Kidney (tissue), 14 donors: ENCODE data around the gene LIPH. TPM values are rescaled to one million over a fixed set of nuclear protein-coding genes. Genes with fewer than 3 reads are reported as not detected.

Experiments used
- DNase-seq, 5 donors: peaks; one replicate each; pipeline ENCODE4 v3.0.0-alpha.2; 2013 to 2020
- FAIRE-seq: peaks from 2 replicates; lab custom pipeline; 2012; peaks lifted over from hg19 to GRCh38; lab: Jason Lieb, UNC
- H3K27ac ChIP-seq, 2 donors: one replicate each; pipeline ENCODE4 v1.7.0; 2013; ENCODE audit warnings: low read depth in 2 of 2, low read length in 2 of 2, inconsistent platforms in 1 of 2
- H3K27me3 ChIP-seq: one replicate; pipeline ENCODE4 v1.7.1; 2013; ENCODE audit warnings: low read length, inconsistent platforms; ENCODE audit not compliant: control insufficient read depth, insufficient read depth
- H3K36me3 ChIP-seq, 3 donors: one replicate each; pipeline versions ENCODE4 v1.7.0 to v1.7.1; 2013; ENCODE audit warnings: low read length in 3 of 3, control low read depth in 1 of 3, inconsistent platforms in 1 of 3; ENCODE audit not compliant: insufficient read depth in 3 of 3, control insufficient read depth in 2 of 3
- H3K4me1 ChIP-seq, 3 donors: one replicate each; pipeline versions ENCODE4 v1.7.0 to v1.7.1; 2013; ENCODE audit warnings: low read length in 3 of 3, inconsistent platforms in 1 of 3, low read depth in 1 of 3; ENCODE audit not compliant: control insufficient read depth in 2 of 3, insufficient read depth in 2 of 3
- H3K4me3 ChIP-seq, 3 donors: one replicate each; pipeline versions ENCODE4 v1.7.0 to v1.8.1; 2013; ENCODE audit warnings: low read length in 3 of 3, control low read depth in 1 of 3, inconsistent platforms in 1 of 3
- H3K9ac ChIP-seq, 3 donors: one replicate each; pipeline versions ENCODE4 v1.7.0 to v1.7.1; 2013; ENCODE audit warnings: low read length in 3 of 3, control low read depth in 1 of 3, inconsistent platforms in 1 of 3
- H3K9me3 ChIP-seq, 3 donors: one replicate each; pipeline versions ENCODE4 v1.7.0 to v1.7.1; 2013; ENCODE audit warnings: low read length in 3 of 3, control low read depth in 1 of 3, inconsistent platforms in 1 of 3; ENCODE audit not compliant: control insufficient read depth in 2 of 3, insufficient read depth in 1 of 3
- CTCF ChIP-seq: IDR thresholded peaks from 3 replicates; pipeline ENCODE4 v1.5.1; 2012; ENCODE audit warnings: mild to moderate bottlenecking, moderate library complexity, borderline replicate concordance; ENCODE audit not compliant: insufficient read depth; ENCODE audit errors: extremely low read depth
- intact Hi-C: fragments of 100-400 bp; cut with DNase I; formaldehyde crosslinking; loops from one replicate; pipeline ENCODE4 v1.11.1; 2022
- polyA plus RNA-seq: library from polyadenylated mRNA; stranded (reverse); fragments of 350-450 nt; fragmentation: Illumina TruSeq; extraction: RNeasy Lipid Tissue Mini Kit (QIAGEN cat#74804); gene quantifications from one replicate; pipeline ENCODE4 v1.2.3, GENCODE V29; 2014; ENCODE audit warnings: low read depth, low replicate concordance; ENCODE audit not compliant: insufficient read depth
- total RNA-seq: library from RNA; stranded (reverse); fragmentation: NEBNext Ultra II Directional; extraction: Animal tissue kit (Norgen Biotek cat#: 25700); gene quantifications from one replicate; pipeline ENCODE4 v1.2.1, GENCODE V29; 2021
- donor health status: control.
- donor health status: control.
- donor health status: control.
- donor health status: control.
- donor health status: control.
- donor health status: DM: yes; HTN: yes; CAD: no.
- donor health status: Normal renal cell carcinoma (clear cell type).

The LIPH gene
- total and polyA plus RNA-seq, 2 donors from 2014 or later, result 3.2 to 14.7 TPM

GRCh38 chr3:185465471-185465870 is 86.9 kb downstream of the LIPH start:
- Histone ChIP-seq H3K27me3 (no peaks in the 10 kb centered on the region), H3K36me3 (peaks cover 3 to 55% (median 29%) of the 10 kb centered on the region in 3 donors), H3K9ac (no peak overlapping the region), H3K27ac (no peak overlapping the region), H3K4me1 (no peaks in the 10 kb centered on the region), H3K4me3 (no peak overlapping the region), H3K9me3 (no peaks in the 10 kb centered on the region)
- DNase-seq, result no peak
- intact Hi-C loops, result no loop called here
- no peak for TF ChIP-seq CTCF
- FAIRE-seq, result no peak

- H3K9ac ChIP-seq, result no peak overlapping the region
- H3K27ac ChIP-seq, result no peak overlapping the region
- DNase-seq, result peak in 2 of 5 donors; percentile 7
- no peak for TF ChIP-seq CTCF
- intact Hi-C loops, result no loop called here
- peaks cover 0 to 36% (median 13%) of the 10 kb centered on the region in 3 donors for H3K36me3 ChIP-seq
- no peaks in the 10 kb centered on the region for H3K9me3 ChIP-seq
- no peak for FAIRE-seq
- no peak overlapping the region for H3K4me3 ChIP-seq
- no peaks in the 10 kb centered on the region for H3K27me3 ChIP-seq
- H3K4me1 ChIP-seq, result no peaks in the 10 kb centered on the region
These were observed 91.6 kb downstream of the LIPH start for GRCh38 chr3:185460719-185461350.

- Histone ChIP-seq H3K4me3 (no peak overlapping the region), H3K27me3 (no peaks in the 10 kb centered on the region), H3K27ac (no peak overlapping the region), H3K36me3 (peaks cover 0 to 31% (median 10%) of the 10 kb centered on the region in 3 donors), H3K4me1 (no peaks in the 10 kb centered on the region), H3K9me3 (no peaks in the 10 kb centered on the region), H3K9ac (no peak overlapping the region)
- DNase-seq (no peak), FAIRE-seq (no peak)
- no peak for TF ChIP-seq CTCF
- intact Hi-C loops, result no loop called here
These were observed 92.1 kb downstream of the LIPH start for GRCh38 chr3:185460309-185460708.

GRCh38 chr3:185457376-185457775 is 95.0 kb downstream of the LIPH start:
- H3K36me3 ChIP-seq, result peaks cover 0 to 16% (median 6%) of the 10 kb centered on the region in 3 donors
- H3K4me1 ChIP-seq, result no peaks in the 10 kb centered on the region
- no peak for TF ChIP-seq CTCF
- H3K27ac ChIP-seq, result no peak overlapping the region
- H3K4me3 ChIP-seq, result no peak overlapping the region
- H3K9me3 ChIP-seq, result no peaks in the 10 kb centered on the region
- FAIRE-seq (no peak), DNase-seq (no peak)
- H3K27me3 ChIP-seq, result no peaks in the 10 kb centered on the region
- intact Hi-C loops, result no loop called here
- H3K9ac ChIP-seq, result no peak overlapping the region
